Measurements from ENCODE around the gene PGP.

- TF ChIP-seq, protein P1, sequence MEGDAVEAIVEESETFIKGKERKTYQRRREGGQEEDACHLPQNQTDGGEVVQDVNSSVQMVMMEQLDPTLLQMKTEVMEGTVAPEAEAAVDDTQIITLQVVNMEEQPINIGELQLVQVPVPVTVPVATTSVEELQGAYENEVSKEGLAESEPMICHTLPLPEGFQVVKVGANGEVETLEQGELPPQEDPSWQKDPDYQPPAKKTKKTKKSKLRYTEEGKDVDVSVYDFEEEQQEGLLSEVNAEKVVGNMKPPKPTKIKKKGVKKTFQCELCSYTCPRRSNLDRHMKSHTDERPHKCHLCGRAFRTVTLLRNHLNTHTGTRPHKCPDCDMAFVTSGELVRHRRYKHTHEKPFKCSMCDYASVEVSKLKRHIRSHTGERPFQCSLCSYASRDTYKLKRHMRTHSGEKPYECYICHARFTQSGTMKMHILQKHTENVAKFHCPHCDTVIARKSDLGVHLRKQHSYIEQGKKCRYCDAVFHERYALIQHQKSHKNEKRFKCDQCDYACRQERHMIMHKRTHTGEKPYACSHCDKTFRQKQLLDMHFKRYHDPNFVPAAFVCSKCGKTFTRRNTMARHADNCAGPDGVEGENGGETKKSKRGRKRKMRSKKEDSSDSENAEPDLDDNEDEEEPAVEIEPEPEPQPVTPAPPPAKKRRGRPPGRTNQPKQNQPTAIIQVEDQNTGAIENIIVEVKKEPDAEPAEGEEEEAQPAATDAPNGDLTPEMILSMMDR (IDR thresholded peaks at IDR 0.05) = no peak
- TF ChIP-seq REST (IDR thresholded peaks at IDR 0.05; ENCODE audit: insufficient read depth in 1 of 2, low read depth in 2 of 2, low read length in 1 of 2) = no peak
- TF ChIP-seq TCF7L2 (IDR thresholded peaks at IDR 0.05; ENCODE audit: low read depth, low read length) = no peak
- no peak for TF ChIP-seq POLR2AphosphoS5 (IDR thresholded peaks at IDR 0.05; ENCODE audit: low read depth, low read length)
- TF ChIP-seq SIN3A (IDR thresholded peaks at IDR 0.05; ENCODE audit: borderline replicate concordance, insufficient read depth, low read depth, low read length) = no peak
Observed at GRCh38 chr16:2190002-2190658, 24.5 kb downstream of the PGP start.
